IPS-20b (cell line): Measurements from ENCODE around the gene ERGIC3.
"Not testable (repeated sequence)": the region's sequence is repeated elsewhere in the genome, so short reads cannot be mapped to it uniquely, and the experiment has no call there.

Experiments used
- H3K27ac ChIP-seq: one replicate; pipeline ENCODE4 v1.5.1; 2013; ENCODE audit warnings: low read length
- H3K27me3 ChIP-seq: 2 replicates; pipeline ENCODE4 v1.6.1; 2013; ENCODE audit warnings: mild to moderate bottlenecking, low read length, inconsistent platforms; ENCODE audit not compliant: insufficient read depth
- H3K36me3 ChIP-seq: 2 replicates; pipeline ENCODE4 v1.6.1; 2013; ENCODE audit warnings: low read depth, mild to moderate bottlenecking, inconsistent platforms, low read length, moderate library complexity; ENCODE audit not compliant: insufficient read depth
- H3K4me1 ChIP-seq: 2 replicates; pipeline ENCODE4 v1.6.1; 2013; ENCODE audit warnings: mild to moderate bottlenecking, control low read depth, inconsistent platforms, low read length, moderate library complexity; ENCODE audit not compliant: insufficient read depth
- H3K4me3 ChIP-seq: 2 replicates; pipeline ENCODE4 v1.5.1; 2013; ENCODE audit warnings: mild to moderate bottlenecking, low read length, inconsistent platforms
- H3K9ac ChIP-seq: 2 replicates; pipeline ENCODE4 v1.6.1; 2013; ENCODE audit warnings: low read depth, mild to moderate bottlenecking, inconsistent platforms, low read length, moderate library complexity
- H3K9me3 ChIP-seq: 2 replicates; pipeline ENCODE4 v1.6.1; 2013; ENCODE audit warnings: mild to moderate bottlenecking, low read depth, low read length, inconsistent platforms; ENCODE audit not compliant: insufficient read depth

Gene ERGIC3

GRCh38 chr20:35523298-35523888, 18.5 kb upstream of the ERGIC3 start:
- Histone ChIP-seq H3K4me3 (no peak overlapping the region), H3K9ac (no peak overlapping the region), H3K27ac (no peak overlapping the region), H3K27me3 (no peaks in the 10 kb centered on the region), H3K36me3 (no peaks in the 10 kb centered on the region), H3K9me3 (no peaks in the 10 kb centered on the region), H3K4me1 (no peaks in the 10 kb centered on the region)

DNA sequence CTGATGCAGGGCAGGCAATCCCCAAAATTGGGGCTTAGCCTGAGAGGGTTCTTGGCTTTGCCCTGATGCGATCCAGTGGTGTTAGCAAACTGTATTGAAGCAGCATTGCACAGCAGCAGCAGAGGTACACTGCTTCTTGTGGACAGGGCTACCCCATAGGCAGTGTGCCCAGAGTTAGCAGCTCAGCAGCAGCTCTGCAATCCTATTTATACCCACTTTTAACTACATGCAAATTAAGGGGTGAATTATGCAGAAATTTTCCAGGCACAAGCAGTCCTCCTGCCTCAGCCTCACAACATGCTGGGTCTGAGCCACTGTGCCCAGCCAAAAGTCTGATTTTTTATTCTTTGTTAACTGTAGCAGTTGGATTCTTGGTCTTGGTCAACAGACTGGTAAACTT, 16.2 kb upstream of the ERGIC3 start:
- Histone ChIP-seq H3K9me3 (no peaks in the 10 kb centered on the region), H3K4me3 (no peak overlapping the region), H3K4me1 (no peaks in the 10 kb centered on the region), H3K27me3 (no peaks in the 10 kb centered on the region), H3K9ac (no peak overlapping the region), H3K27ac (no peak overlapping the region), H3K36me3 (no peaks in the 10 kb centered on the region)

DNA sequence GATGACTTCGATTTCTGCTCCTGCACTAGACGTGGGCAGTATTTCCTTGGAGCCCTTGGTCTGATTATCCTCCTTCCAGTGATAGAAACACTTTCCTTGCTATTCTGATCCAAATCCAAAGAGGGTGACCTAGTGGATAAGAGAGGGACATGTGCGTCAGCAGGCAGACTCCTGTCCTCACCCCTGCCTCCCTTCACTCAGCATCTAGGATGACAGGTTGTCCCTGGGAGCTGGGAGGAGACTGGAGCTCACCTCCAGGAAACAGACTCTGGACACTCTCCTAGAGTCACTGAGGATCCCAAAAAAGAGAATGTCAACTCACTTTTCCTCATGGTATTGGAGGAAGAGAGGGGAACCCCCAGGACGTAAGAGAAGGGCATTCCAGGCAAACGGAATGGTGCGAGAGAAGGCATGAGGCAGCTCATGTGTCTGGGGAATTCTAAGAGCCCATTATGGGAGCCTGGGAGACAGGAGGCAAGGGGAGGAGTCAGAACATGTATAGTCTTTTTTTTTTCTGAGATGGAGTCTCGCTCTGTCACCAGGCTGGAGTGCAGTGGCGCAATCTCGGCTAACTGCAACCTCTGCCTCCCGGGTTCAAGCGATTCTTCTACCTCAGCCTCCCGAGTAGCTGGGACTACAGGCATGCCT, 14.6 kb upstream of the ERGIC3 start:
- no peaks in the 10 kb centered on the region for H3K4me1 ChIP-seq
- no peak overlapping the region for H3K4me3 ChIP-seq
- H3K27me3 ChIP-seq = no peaks in the 10 kb centered on the region
- no peaks in the 10 kb centered on the region for H3K36me3 ChIP-seq
- no peaks in the 10 kb centered on the region for H3K9me3 ChIP-seq
- H3K9ac ChIP-seq = no peak overlapping the region
- H3K27ac ChIP-seq = no peak overlapping the region

DNA sequence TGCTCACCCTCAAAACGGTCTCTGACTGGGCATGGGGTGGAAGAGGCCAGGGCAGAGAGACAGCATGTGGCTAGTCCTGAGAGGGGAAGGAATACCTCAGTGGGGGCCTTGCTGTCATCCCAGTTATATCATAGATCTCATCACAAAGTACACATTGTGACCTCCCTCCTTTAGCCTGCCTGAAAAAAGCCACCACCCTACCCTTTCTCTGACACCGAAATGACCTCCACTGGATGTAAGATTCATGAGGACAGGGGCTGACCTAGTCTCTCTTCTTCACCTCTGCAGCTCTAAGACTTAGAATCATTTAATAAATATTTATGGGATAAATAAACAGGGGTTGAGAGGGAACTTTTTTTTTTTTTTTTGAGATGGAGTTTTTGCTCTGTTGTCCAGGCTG, 12.3 kb upstream of the ERGIC3 start, which contains the start of gene C20orf173:
C20orf173 (minus strand) TSS at position 101 of the 400 bp plus-strand sequence. CDS start 279 bp downstream, outside the sequence.
- Histone ChIP-seq H3K27me3 (no peaks in the 10 kb centered on the region), H3K4me3 (no peak within 1 kb of the TSS), H3K9me3 (no peaks in the 10 kb centered on the region), H3K4me1 (no peaks in the 10 kb centered on the region), H3K27ac (no peak within 1 kb of the TSS), H3K36me3 (no peaks in the 10 kb centered on the region), H3K9ac (no peak within 1 kb of the TSS)

- Histone ChIP-seq H3K27me3 (no peaks in the 10 kb centered on the region), H3K9me3 (no peaks in the 10 kb centered on the region), H3K36me3 (peaks cover 17% of the 10 kb centered on the region; the same call in 1 of the 2 replicates), H3K27ac (no peak overlapping the region), H3K9ac (peak overlapping the region; percentile 46; the same call in 1 of the 2 replicates), H3K4me3 (peak overlapping the region; percentile 62), H3K4me1 (peaks cover 10% of the 10 kb centered on the region)
Measured at GRCh38 chr20:35539756-35540212, 2.1 kb upstream of the ERGIC3 start.

DNA sequence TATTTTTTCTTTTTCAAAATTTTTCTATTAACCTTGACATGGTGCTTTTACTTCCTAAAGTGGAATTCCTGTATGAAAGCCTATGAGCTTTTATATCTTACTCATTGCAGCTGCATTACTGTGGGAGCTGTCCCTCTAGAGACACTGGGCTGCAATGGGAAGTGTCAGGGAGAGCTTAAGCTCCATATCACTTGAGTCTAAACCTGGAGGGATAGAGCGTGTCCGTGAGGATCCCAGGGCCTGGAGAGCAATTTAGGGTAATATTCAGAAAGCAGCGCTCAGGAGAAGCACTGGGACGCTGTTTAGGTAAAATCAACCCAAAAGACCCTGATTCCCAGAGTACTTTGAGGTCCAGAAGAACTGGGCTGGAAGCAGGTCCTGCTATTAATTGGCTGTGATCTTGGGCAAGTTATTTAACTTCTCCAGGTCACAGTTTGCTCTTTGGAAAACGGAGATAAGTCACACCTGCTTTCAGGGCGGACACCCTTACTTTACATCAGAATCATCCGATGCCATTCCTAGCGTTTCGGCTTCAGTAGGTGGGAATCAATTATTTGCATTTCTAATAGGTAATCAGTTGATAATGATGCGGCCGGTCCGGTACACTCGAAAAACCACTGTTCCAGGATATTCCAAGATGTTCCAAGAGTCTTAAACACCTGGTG, 628 bp upstream of the ERGIC3 start:
- Histone ChIP-seq H3K9ac (peak overlapping the region; percentile 42; the same call in 1 of the 2 replicates), H3K4me3 (peak overlapping the region; percentile 97), H3K36me3 (peaks cover 26% of the 10 kb centered on the region; the same call in 1 of the 2 replicates), H3K9me3 (no peaks in the 10 kb centered on the region), H3K4me1 (peaks cover 10% of the 10 kb centered on the region), H3K27me3 (no peaks in the 10 kb centered on the region), H3K27ac (no peak overlapping the region)

- Histone ChIP-seq H3K4me3 (peak overlapping the region; percentile 97), H3K27ac (peak overlapping the region; percentile 90), H3K9me3 (no peaks in the 10 kb centered on the region), H3K9ac (peak overlapping the region; percentile 94; the same call in 1 of the 2 replicates), H3K36me3 (peaks cover 42% of the 10 kb centered on the region), H3K27me3 (no peaks in the 10 kb centered on the region), H3K4me1 (peaks cover 10% of the 10 kb centered on the region)
Measured at GRCh38 chr20:35542990-35543389, 1.1 kb downstream of the ERGIC3 start.

GRCh38 chr20:35544436-35544835, 2.6 kb downstream of the ERGIC3 start:
- Histone ChIP-seq H3K4me3 (no peak overlapping the region), H3K27me3 (no peaks in the 10 kb centered on the region), H3K9ac (no peak overlapping the region), H3K9me3 (no peaks in the 10 kb centered on the region), H3K4me1 (peaks cover 10% of the 10 kb centered on the region), H3K36me3 (peaks cover 56% of the 10 kb centered on the region), H3K27ac (no peak overlapping the region)

- H3K4me3 ChIP-seq, H3K27me3 ChIP-seq, H3K27ac ChIP-seq, H3K4me1 ChIP-seq, H3K9ac ChIP-seq, H3K9me3 ChIP-seq: not testable (repeated sequence)
- peaks cover 61% of the 10 kb centered on the region for H3K36me3 ChIP-seq
Measured at GRCh38 chr20:35544941-35545340, 3.1 kb downstream of the ERGIC3 start.

GRCh38 chr20:35546127-35546526, 4.2 kb downstream of the ERGIC3 start:
- Histone ChIP-seq H3K36me3 (peaks cover 72% of the 10 kb centered on the region), H3K4me1 (peaks cover 6% of the 10 kb centered on the region), H3K4me3 (no peak overlapping the region), H3K9me3 (no peaks in the 10 kb centered on the region), H3K27me3 (no peaks in the 10 kb centered on the region), H3K27ac (no peak overlapping the region), H3K9ac (no peak overlapping the region)

- Histone ChIP-seq H3K4me3 (no peak overlapping the region), H3K27ac (no peak overlapping the region), H3K36me3 (peaks cover 84% of the 10 kb centered on the region), H3K4me1 (peaks cover 5% of the 10 kb centered on the region), H3K27me3 (no peaks in the 10 kb centered on the region), H3K9ac (no peak overlapping the region), H3K9me3 (no peaks in the 10 kb centered on the region)
Measured at GRCh38 chr20:35547329-35547728, 5.5 kb downstream of the ERGIC3 start.

DNA sequence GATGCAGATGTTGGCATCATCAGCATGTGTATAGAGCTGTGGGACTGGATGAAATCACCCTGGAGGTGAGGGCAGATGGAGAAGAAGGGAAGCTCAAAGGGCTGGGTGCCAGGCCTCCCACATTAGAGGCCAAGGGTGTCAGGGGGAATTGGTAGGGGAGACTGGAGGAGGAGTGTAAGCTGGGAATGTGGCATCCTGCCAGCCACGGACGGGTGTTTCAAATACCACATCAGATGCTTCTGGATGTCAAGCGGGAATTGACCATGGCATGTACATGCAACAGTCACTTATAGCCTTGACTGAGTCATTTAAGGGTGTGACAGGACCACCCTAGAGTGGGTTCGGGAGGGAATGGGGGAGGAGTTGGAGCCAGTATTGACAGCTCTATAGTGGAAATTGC, 9.6 kb downstream of the ERGIC3 start:
- Histone ChIP-seq H3K27me3 (no peaks in the 10 kb centered on the region), H3K9ac (no peak overlapping the region), H3K4me1 (no peaks in the 10 kb centered on the region), H3K36me3 (peaks cover 94% of the 10 kb centered on the region), H3K27ac (no peak overlapping the region), H3K4me3 (no peak overlapping the region), H3K9me3 (no peaks in the 10 kb centered on the region)
